Heart right ventricle (tissue), 16 donors: ENCODE data around the gene DMRT1. TPM values are rescaled to one million over a fixed set of nuclear protein-coding genes. Genes with fewer than 3 reads are reported as not detected.

Experiments used
- ATAC-seq, 8 donors: fragments of 200-7000 bp; cut with Tn5 transposase; one replicate each; pipeline ENCODE4 v1.9.1; 2020; ENCODE audit warnings: mild to moderate bottlenecking in 8 of 8, moderate library complexity in 8 of 8, moderate number of reproducible peaks in 1 of 8
- DNase-seq, 2 donors: peaks; one replicate each; pipeline ENCODE4 v3.0.0-alpha.2; 2020
- H3K27ac ChIP-seq, 10 donors: fragments of 200-600 bp; sonication (generic) in 2 of 10; one replicate each; pipeline versions ENCODE4 v1.5.0 to v1.8.0; 2020 to 2022; ENCODE audit warnings: mild to moderate bottlenecking in 3 of 10
- H3K27me3 ChIP-seq, 7 donors: fragments of 200-600 bp; one replicate each; pipeline ENCODE4 v1.8.0; 2021 to 2022; ENCODE audit warnings: mild to moderate bottlenecking in 2 of 7
- H3K36me3 ChIP-seq, 9 donors: fragments of 200-600 bp; sonication (generic) in 1 of 9; one replicate each; pipeline versions ENCODE4 v1.5.0 to v1.8.0; 2020 to 2022; ENCODE audit warnings: mild to moderate bottlenecking in 2 of 9
- H3K4me1 ChIP-seq, 9 donors: fragments of 200-600 bp; sonication (generic) in 1 of 9; one replicate each; pipeline versions ENCODE4 v1.5.0 to v1.8.0; 2020 to 2022; ENCODE audit warnings: mild to moderate bottlenecking in 4 of 9
- H3K4me3 ChIP-seq, 10 donors: fragments of 200-600 bp; sonication (generic) in 2 of 10; one replicate each; pipeline versions ENCODE4 v1.5.0 to v1.8.0; 2020 to 2022; ENCODE audit warnings: mild to moderate bottlenecking in 7 of 10, moderate library complexity in 2 of 10
- H3K9me3 ChIP-seq, 11 donors: fragments of 200-600 bp in 10 of 11; sonication (generic) in 2 of 11; one replicate each; pipeline versions ENCODE4 v1.5.0 to v1.8.0; 2013 to 2022; ENCODE audit warnings: mild to moderate bottlenecking in 2 of 11, control low read depth in 1 of 11, moderate library complexity in 1 of 11
- WGBS, 2 donors: extraction: QIAGEN DNeasy Blood & Tissue Kit; methylation state at CpG; one replicate each; pipeline ENCODE4 v1.1.7; 2013; ENCODE audit warnings: inconsistent platforms in 1 of 2; 5-methylcytosine and 5-hydroxymethylcytosine counted together
- intact Hi-C, 10 donors: fragments of 100-400 bp; cut with DNase I; formaldehyde crosslinking; loops; one replicate each; pipeline versions ENCODE4 v1.11.1 to v1.14.2; 2022
- polyA plus RNA-seq, 2 donors: library from polyadenylated mRNA; stranded (reverse); fragments of 200-250 nt; gene quantifications; one replicate each; pipeline ENCODE4 v1.2.3, GENCODE V29; 2013
- total RNA-seq, 10 donors: library from RNA; stranded (reverse); fragmentation: NEBNext Ultra II Directional in 3 of 10; extraction: Animal tissue kit (Norgen Biotek cat#: 25700) in 3 of 10; gene quantifications; one replicate each; pipeline versions ENCODE4 v1.2.1 to v1.2.4, GENCODE V29; 2021 to 2023
- TF ChIP-seq, protein P1 (sequence below), 9 donors: fragments of 200-600 bp; sonication (generic) in 2 of 9; IDR thresholded peaks; one replicate each; pipeline versions ENCODE4 v1.5.0 to v1.8.0; 2021 to 2022; ENCODE audit warnings: antibody characterized with exemption in 9 of 9, mild to moderate bottlenecking in 5 of 9, moderate library complexity in 1 of 9
- donor health status: Arrhythmogenic right ventricular cardiomyopathy.
- donor health status: ischemic (EF 13 %, LVEDD 7.1; RV severe dilation, severe dysfunction).
- donor health status: healthy with polysubstance abuse.
- donor health status: DM: no; HTN: yes; CAD: no.
- donor health status: DM: no; HTN: no; CAD: no.
- donor health status: ischemic (EF 25% LVEDD 6.9; RV normal size, moderate dysfunction).
- donor health status: ischemic (EF 25% LVEDD 5.7; RV mildly dilated, moderate dysfunction).
- donor health status: healthy.
- donor health status: DM: yes; HTN: yes; CAD: no.
- donor health status: Ischemic cardiomyopathy.
- donor health status: ischemic (EF 35%, LVEDD 5.7; RV mildly dilated, moderate dysfunction).
- donor health status: nonischemic (EF 11% LVEDD 7.7; RV severe dilation, severe dysfunction).
- donor health status: DM: yes; HTN: yes; CAD: no.
- donor health status: PGD.
- donor health status: ischemic (EF 29% LVEDD 5.4; RV normal size, mild dysfunction).
- donor health status: nonischemic (EF 23%, LVEDD 6.1; RV moderate dilation, normal function).

Gene DMRT1
- total and polyA plus RNA-seq, 12 donors, result not detected

GRCh38 chr9:959914-960313 lies 118.4 kb downstream of the DMRT1 start:
- DNase-seq, result no peak
- H3K27me3 ChIP-seq, result peaks cover 0 to 98% (median 82%) of the 10 kb centered on the region in 7 donors
- no peaks in the 10 kb centered on the region for H3K4me1 ChIP-seq
- intact Hi-C loops, result no loop called here
- ATAC-seq, result no peak
- 81 to 89% methylated on average over 4 of the region's 4 CpGs for WGBS, 2 donors
- no peaks in the 10 kb centered on the region for H3K9me3 ChIP-seq
- H3K36me3 ChIP-seq, result no peaks in the 10 kb centered on the region
- H3K4me3 ChIP-seq, result no peak overlapping the region
- no peak overlapping the region for H3K27ac ChIP-seq
- TF ChIP-seq, protein P1, sequence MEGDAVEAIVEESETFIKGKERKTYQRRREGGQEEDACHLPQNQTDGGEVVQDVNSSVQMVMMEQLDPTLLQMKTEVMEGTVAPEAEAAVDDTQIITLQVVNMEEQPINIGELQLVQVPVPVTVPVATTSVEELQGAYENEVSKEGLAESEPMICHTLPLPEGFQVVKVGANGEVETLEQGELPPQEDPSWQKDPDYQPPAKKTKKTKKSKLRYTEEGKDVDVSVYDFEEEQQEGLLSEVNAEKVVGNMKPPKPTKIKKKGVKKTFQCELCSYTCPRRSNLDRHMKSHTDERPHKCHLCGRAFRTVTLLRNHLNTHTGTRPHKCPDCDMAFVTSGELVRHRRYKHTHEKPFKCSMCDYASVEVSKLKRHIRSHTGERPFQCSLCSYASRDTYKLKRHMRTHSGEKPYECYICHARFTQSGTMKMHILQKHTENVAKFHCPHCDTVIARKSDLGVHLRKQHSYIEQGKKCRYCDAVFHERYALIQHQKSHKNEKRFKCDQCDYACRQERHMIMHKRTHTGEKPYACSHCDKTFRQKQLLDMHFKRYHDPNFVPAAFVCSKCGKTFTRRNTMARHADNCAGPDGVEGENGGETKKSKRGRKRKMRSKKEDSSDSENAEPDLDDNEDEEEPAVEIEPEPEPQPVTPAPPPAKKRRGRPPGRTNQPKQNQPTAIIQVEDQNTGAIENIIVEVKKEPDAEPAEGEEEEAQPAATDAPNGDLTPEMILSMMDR (IDR thresholded peaks at IDR 0.05), result no peak

DNA sequence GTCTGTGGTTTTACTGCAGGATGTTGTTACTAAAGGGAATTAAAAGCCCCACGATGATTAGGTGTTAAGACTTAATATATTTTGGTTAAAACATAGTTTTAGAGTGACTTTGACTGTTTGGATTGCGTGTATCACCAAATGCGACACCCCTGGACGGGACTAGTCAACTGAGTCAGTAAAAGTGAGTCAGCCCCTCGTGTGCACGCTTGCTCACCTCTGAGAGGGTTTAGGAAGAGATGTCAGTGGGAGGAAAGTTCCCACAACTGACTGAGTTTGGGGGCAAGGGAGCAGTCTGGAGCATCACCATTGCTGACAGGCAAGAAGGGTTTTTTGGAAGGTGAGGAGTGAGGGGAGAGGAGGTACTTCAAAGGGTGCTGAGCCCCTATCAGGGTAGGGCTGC lies 120.5 kb downstream of the DMRT1 start:
- Histone ChIP-seq H3K27ac (no peak overlapping the region), H3K36me3 (no peaks in the 10 kb centered on the region), H3K27me3 (peaks cover 4 to 99% (median 87%) of the 10 kb centered on the region in 7 donors), H3K4me1 (no peaks in the 10 kb centered on the region), H3K4me3 (no peak overlapping the region), H3K9me3 (no peaks in the 10 kb centered on the region)
- intact Hi-C loops, result no loop called here
- TF ChIP-seq, protein P1 (IDR thresholded peaks at IDR 0.05), result no peak
- DNase-seq (no peak), ATAC-seq (no peak)
- 73 to 79% methylated on average over 6 of the region's 6 CpGs for WGBS, 2 donors

GRCh38 chr9:965497-965896 lies 124.0 kb downstream of the DMRT1 start:
- Histone ChIP-seq H3K27me3 (peaks cover 25 to 100% (median 99%) of the 10 kb centered on the region in 7 donors), H3K27ac (no peak overlapping the region), H3K9me3 (no peaks in the 10 kb centered on the region), H3K4me1 (peaks cover 0 to 20% (median 7%) of the 10 kb centered on the region in 9 donors), H3K36me3 (no peaks in the 10 kb centered on the region), H3K4me3 (no peak overlapping the region)
- ATAC-seq (no peak), DNase-seq (no peak)
- TF ChIP-seq, protein P1 (IDR thresholded peaks at IDR 0.05), result no peak
- WGBS, 2 donors, result 21 to 26% methylated on average over 4 of the region's 4 CpGs
- intact Hi-C loops, result no loop called here

DNA sequence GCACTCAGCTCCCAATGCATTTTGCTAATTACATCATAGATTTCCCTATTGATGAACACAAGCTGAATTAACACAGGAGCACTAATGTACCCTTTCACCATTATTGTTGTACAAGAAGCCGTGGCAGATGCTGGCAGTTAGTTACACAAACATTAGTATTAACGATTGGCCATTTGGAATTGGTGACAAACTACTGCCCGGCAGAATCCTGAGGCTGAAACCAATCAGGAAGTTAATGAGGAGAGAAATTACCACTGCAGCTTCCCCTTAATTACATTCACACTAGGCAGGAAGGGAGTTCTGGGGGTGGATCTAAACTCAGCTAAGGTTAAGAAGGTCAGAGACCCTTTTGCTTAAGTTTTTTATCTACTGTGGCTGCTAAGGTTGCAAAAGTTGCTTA lies 125.4 kb downstream of the DMRT1 start:
- TF ChIP-seq, protein P1 (IDR thresholded peaks at IDR 0.05), result no peak
- WGBS, 2 donors, result 21 to 27% methylated on average over 3 of the region's 3 CpGs
- peaks cover under 1 to 32% (median 21%) of the 10 kb centered on the region in 9 donors for H3K4me1 ChIP-seq
- H3K36me3 ChIP-seq, result no peaks in the 10 kb centered on the region
- intact Hi-C loops, result no loop called here
- DNase-seq, result no peak
- H3K4me3 ChIP-seq, result no peak overlapping the region
- H3K9me3 ChIP-seq, result no peaks in the 10 kb centered on the region
- H3K27ac ChIP-seq, result no peak overlapping the region
- no peak for ATAC-seq
- H3K27me3 ChIP-seq, result peaks cover 37 to 100% (median 100%) of the 10 kb centered on the region in 7 donors
